Measurements from ENCODE around the gene LRRC75A. TPM values are rescaled to one million over a fixed set of nuclear protein-coding genes. Genes with fewer than 3 reads are reported as not detected.

LRRC75A gene
- total and polyA plus RNA-seq, 2 donors (not counting 1 experiment from before 2014, with no cell fraction given): 2.0 to 3.4 TPM

DNA sequence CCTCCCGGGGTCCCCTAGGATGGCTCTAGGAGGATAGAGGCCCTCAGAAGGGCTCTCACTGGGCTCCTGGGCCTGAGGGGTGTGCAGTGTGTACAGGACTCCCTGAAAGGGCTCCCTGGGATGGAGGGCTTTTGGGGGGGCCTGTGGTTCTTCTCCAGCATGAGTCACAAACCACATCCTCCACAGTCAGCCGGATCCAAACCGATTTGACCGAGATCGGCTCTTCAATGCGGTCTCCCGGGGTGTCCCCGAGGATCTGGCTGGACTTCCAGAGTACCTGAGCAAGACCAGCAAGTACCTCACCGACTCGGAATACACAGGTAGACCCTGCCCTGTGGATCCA lies 72.1 kb downstream of the LRRC75A start:
- DNase-seq (no peak), ATAC-seq (ENCODE audit: low read depth) (no peak)
- Histone ChIP-seq H3K4me1 (ENCODE audit: control insufficient read depth in 2 of 2, insufficient read depth in 2 of 2, low read length in 2 of 2) (peaks cover 26 to 45% of the 10 kb centered on the region in 2 donors), H3K79me2 (ENCODE audit: control insufficient read depth, insufficient read depth, low read length) (peaks cover 59% of the 10 kb centered on the region), H3K4me2 (replicated peaks; ENCODE audit: low read depth, low read length, poor library complexity, severe bottlenecking) (peak overlapping the region; percentile 13), H3K36me3 (replicated peaks in 1 of 2; ENCODE audit: control extremely low read depth in 1 of 2, control insufficient read depth in 1 of 2, extremely low read depth in 1 of 2, insufficient read depth in 2 of 2, low read length in 1 of 2) (peaks cover 0 to 58% of the 10 kb centered on the region in 2 experiments), H3K27ac (ENCODE audit: low read length in 2 of 2) (no peak overlapping the region), H3K27me3 (replicated peaks in 1 of 4; ENCODE audit: control extremely low read depth in 1 of 4, control insufficient read depth in 3 of 4, insufficient read depth in 4 of 4, low read length in 3 of 4) (no peaks in the 10 kb centered on the region), H3K9ac (ENCODE audit: low read length) (no peak overlapping the region), H3K4me3 (ENCODE audit: control extremely low read depth in 1 of 5, extremely low read depth in 1 of 5, insufficient read depth in 1 of 5, low read depth in 2 of 5, low read length in 4 of 5) (no peak overlapping the region), H4K20me1 (ENCODE audit: control insufficient read depth, insufficient read depth, low read length, poor library complexity, severe bottlenecking) (peaks cover 26% of the 10 kb centered on the region), H3K9me3 (ENCODE audit: control extremely low read depth in 1 of 3, control insufficient read depth in 2 of 3, insufficient read depth in 1 of 3, low read length in 2 of 3) (no peaks in the 10 kb centered on the region), H2AFZ (ENCODE audit: insufficient read depth, low read depth, low read length, poor library complexity, severe bottlenecking) (no peak overlapping the region)
- no peak overlapping the region for H3K27ac Mint-ChIP-seq
- 12% methylated on average over 5 of the region's 10 CpGs for WGBS (ENCODE audit: insufficient coverage)
- intact Hi-C loops (cut with micrococcal nuclease): loop anchor here (10.0 kb wide), 1 partner anchor 205 kb away; the partner anchor contains the start of genes NCOR1 and PIGL
- H3K27me3 Mint-ChIP-seq: no peaks in the 10 kb centered on the region
- POLR2A ChIA-PET: no interaction called here
- TF ChIP-seq EZH2 (IDR thresholded peaks at IDR 0.05; ENCODE audit: borderline replicate concordance, insufficient read depth, low read depth, low read length, poor library complexity, severe bottlenecking) (no peak), CTCF (IDR thresholded peaks at IDR 0.05) (no peak)
- no peak overlapping the region for H3K4me3 Mint-ChIP-seq
- H3K4me1 Mint-ChIP-seq: peaks cover 37% of the 10 kb centered on the region
- CTCF ChIA-PET: no interaction called here
- H3K9me3 Mint-ChIP-seq (ENCODE audit: insufficient read depth): no peaks in the 10 kb centered on the region

GRCh38 chr17:16419074-16419928 lies 72.7 kb downstream of the LRRC75A start:
- Mint-ChIP-seq H3K27ac (peak overlapping the region; percentile 86), H3K4me3 (peak overlapping the region; percentile 4), H3K27me3 (no peaks in the 10 kb centered on the region), H3K4me1 (peaks cover 41% of the 10 kb centered on the region), H3K9me3 (ENCODE audit: insufficient read depth) (no peaks in the 10 kb centered on the region)
- H4K20me1 ChIP-seq (ENCODE audit: control insufficient read depth, insufficient read depth, low read length, poor library complexity, severe bottlenecking): peaks cover 26% of the 10 kb centered on the region
- H3K9me3 ChIP-seq (ENCODE audit: control extremely low read depth in 1 of 3, control insufficient read depth in 2 of 3, insufficient read depth in 1 of 3, low read length in 2 of 3): no peaks in the 10 kb centered on the region
- H3K27me3 ChIP-seq (replicated peaks in 1 of 4; ENCODE audit: control extremely low read depth in 1 of 4, control insufficient read depth in 3 of 4, insufficient read depth in 4 of 4, low read length in 3 of 4): no peaks in the 10 kb centered on the region
- CTCF ChIA-PET: interaction anchor here (1.0 to 1.5 kb wide), 4 partner anchors 8 to 56 kb away, joined by 3 to 5 read pairs (median 4); no protein-coding TSS in a partner anchor
- no peak for TF ChIP-seq EZH2 (IDR thresholded peaks at IDR 0.05; ENCODE audit: borderline replicate concordance, insufficient read depth, low read depth, low read length, poor library complexity, severe bottlenecking)
- no peak for TF ChIP-seq CTCF (IDR thresholded peaks at IDR 0.05)
- DNase-seq (no peak), ATAC-seq (ENCODE audit: low read depth) (no peak)
- peaks cover 0 to 58% of the 10 kb centered on the region in 2 experiments for H3K36me3 ChIP-seq (replicated peaks in 1 of 2; ENCODE audit: control extremely low read depth in 1 of 2, control insufficient read depth in 1 of 2, extremely low read depth in 1 of 2, insufficient read depth in 2 of 2, low read length in 1 of 2)
- H3K27ac ChIP-seq (ENCODE audit: low read length in 2 of 2): peak overlapping the region in 1 of 2 donors; percentile 12
- H3K4me3 ChIP-seq (ENCODE audit: control extremely low read depth in 1 of 5, extremely low read depth in 1 of 5, insufficient read depth in 1 of 5, low read depth in 2 of 5, low read length in 4 of 5): no peak overlapping the region
- H3K4me1 ChIP-seq (ENCODE audit: control insufficient read depth in 2 of 2, insufficient read depth in 2 of 2, low read length in 2 of 2): peaks cover 27 to 48% of the 10 kb centered on the region in 2 donors
- POLR2A ChIA-PET: interaction anchor here (1.6 kb wide), 1 partner anchor 39 kb away, joined by 8 read pairs; the partner anchor contains the start of gene UBB
- H2AFZ ChIP-seq (ENCODE audit: insufficient read depth, low read depth, low read length, poor library complexity, severe bottlenecking): no peak overlapping the region
- peaks cover 59% of the 10 kb centered on the region for H3K79me2 ChIP-seq (ENCODE audit: control insufficient read depth, insufficient read depth, low read length)
- WGBS (ENCODE audit: insufficient coverage): 55% methylated on average over 5 of the region's 8 CpGs
- intact Hi-C loops (cut with micrococcal nuclease): loop anchor here (10.0 kb wide), 1 partner anchor 204 kb away; the partner anchor contains the start of genes NCOR1 and PIGL
- peak overlapping the region; percentile 2 for H3K9ac ChIP-seq (ENCODE audit: low read length)
- H3K4me2 ChIP-seq (replicated peaks; ENCODE audit: low read depth, low read length, poor library complexity, severe bottlenecking): peak overlapping the region; percentile 13

All from B cell (primary cell).